Smooth muscle cell (in vitro differentiated cells): ENCODE measurements around the gene POLR1H. TPM values are rescaled to one million over a fixed set of nuclear protein-coding genes. Genes with fewer than 3 reads are reported as not detected.
A peak's percentile ranks its signal among the peaks of the same experiment; 100 is the strongest.

Source experiments
- DNase-seq: peaks from one replicate; lab custom pipeline; 2025; ENCODE audit not compliant: unreplicated experiment; lab: John Stamatoyannopoulos, UW
- H2AFZ ChIP-seq: fragments of 200-600 bp; sonication (generic); 2 replicates; pipeline ENCODE4 v1.6.0; 2016; ENCODE audit warnings: antibody characterized with exemption, low read depth, mild to moderate bottlenecking
- H3F3A ChIP-seq: fragments of 200-600 bp; sonication (generic); 2 replicates; pipeline ENCODE4 v1.6.0; 2017; ENCODE audit warnings: antibody characterized with exemption, low read depth
- H3K27ac ChIP-seq: fragments of 200-600 bp; sonication (generic); 2 replicates; pipeline ENCODE4 v1.5.1; 2016; ENCODE audit warnings: low read depth, mild to moderate bottlenecking
- H3K27me3 ChIP-seq: fragments of 200-600 bp; sonication (generic); 2 replicates; pipeline ENCODE4 v1.6.1; 2016; ENCODE audit warnings: low read depth, mild to moderate bottlenecking
- H3K36me3 ChIP-seq: fragments of 200-600 bp; sonication (generic); 2 replicates; pipeline ENCODE4 v1.5.1; 2016; ENCODE audit warnings: low read depth
- H3K4me1 ChIP-seq: fragments of 200-600 bp; sonication (generic); 2 replicates; pipeline ENCODE4 v1.5.1; 2016; ENCODE audit warnings: low read depth
- H3K4me2 ChIP-seq: fragments of 200-600 bp; sonication (generic); 2 replicates; pipeline ENCODE4 v1.6.0; 2016; ENCODE audit warnings: mild to moderate bottlenecking
- H3K4me3 ChIP-seq: fragments of 200-600 bp; sonication (generic); 2 replicates; pipeline ENCODE4 v1.5.1; 2016; ENCODE audit warnings: mild to moderate bottlenecking
- H3K79me2 ChIP-seq: fragments of 200-600 bp; sonication (generic); 2 replicates; pipeline ENCODE4 v1.6.0; 2016; ENCODE audit warnings: low read depth, mild to moderate bottlenecking
- H3K9ac ChIP-seq: fragments of 200-600 bp; sonication (generic); 2 replicates; pipeline ENCODE4 v1.6.0; 2016; ENCODE audit warnings: low read depth
- H3K9me3 ChIP-seq: fragments of 200-600 bp; sonication (generic); replicated peaks from 2 replicates; pipeline ENCODE4 v1.5.1; 2016; ENCODE audit warnings: low read depth
- H4K20me1 ChIP-seq: fragments of 200-600 bp; sonication (generic); 2 replicates; pipeline ENCODE4 v1.6.0; 2016; ENCODE audit warnings: low read depth
- CTCF ChIP-seq: fragments of 200-600 bp; sonication (generic); IDR thresholded peaks from 2 replicates; pipeline ENCODE4 v1.5.1; 2017; ENCODE audit warnings: borderline replicate concordance, mild to moderate bottlenecking, antibody characterized with exemption; ENCODE audit not compliant: insufficient read depth, poor library complexity, severe bottlenecking
- WGBS: methylation state at CpG from one replicate; pipeline ENCODE4 v1.1.7; 2016; ENCODE audit warnings: low lambda C conversion rate; 5-methylcytosine and 5-hydroxymethylcytosine counted together
- polyA plus RNA-seq: library from polyadenylated mRNA; unstranded; fragments of >200 nt; fragmentation: Nextera tagmentation; extraction: Ambion mirVana; gene quantifications from 2 replicates; pipeline ENCODE4 v1.2.1, GENCODE V29; 2016
- total RNA-seq: library from RNA; depleted of rRNA; stranded (reverse); fragments of >200 nt; gene quantifications from 2 replicates; pipeline ENCODE4 v1.2.3, GENCODE V29; 2014

Gene POLR1H
- total and polyA plus RNA-seq, 2 experiments from 2014 or later, result 21.0 to 35.1 TPM

GRCh38 chr6:30037182-30037788, 23.8 kb upstream of the POLR1H start:
- Histone ChIP-seq H3F3A (no peaks in the 10 kb centered on the region), H3K27me3 (no peaks in the 10 kb centered on the region), H3K27ac (no peak overlapping the region), H4K20me1 (no peaks in the 10 kb centered on the region), H3K4me1 (no peaks in the 10 kb centered on the region), H2AFZ (no peak overlapping the region), H3K4me3 (no peak overlapping the region), H3K36me3 (no peaks in the 10 kb centered on the region), H3K9ac (no peak overlapping the region), H3K79me2 (no peaks in the 10 kb centered on the region), H3K9me3 (no peaks in the 10 kb centered on the region), H3K4me2 (no peak overlapping the region)
- no peak for DNase-seq
- peak; percentile 40 for TF ChIP-seq CTCF
- WGBS, result 60% methylated on average over 4 of the region's 4 CpGs

- Histone ChIP-seq H3K27ac (no peak overlapping the region), H3K9ac (no peak overlapping the region), H3K79me2 (no peaks in the 10 kb centered on the region), H3K4me3 (no peak overlapping the region), H3K36me3 (no peaks in the 10 kb centered on the region), H3K4me2 (no peak overlapping the region), H2AFZ (no peak overlapping the region), H3F3A (peaks cover 3% of the 10 kb centered on the region), H3K4me1 (no peaks in the 10 kb centered on the region), H3K27me3 (no peaks in the 10 kb centered on the region), H3K9me3 (no peaks in the 10 kb centered on the region), H4K20me1 (no peaks in the 10 kb centered on the region)
- no peak for TF ChIP-seq CTCF
- DNase-seq, result no peak
- 80% methylated on average over 6 of the region's 6 CpGs for WGBS
Measured at GRCh38 chr6:30041221-30041620, 19.8 kb upstream of the POLR1H start.

GRCh38 chr6:30041821-30042220, 19.2 kb upstream of the POLR1H start:
- Histone ChIP-seq H3K27ac (no peak overlapping the region), H4K20me1 (no peaks in the 10 kb centered on the region), H3F3A (peaks cover 3% of the 10 kb centered on the region), H3K9me3 (no peaks in the 10 kb centered on the region), H3K36me3 (no peaks in the 10 kb centered on the region), H3K4me2 (no peak overlapping the region), H3K4me3 (no peak overlapping the region), H3K4me1 (no peaks in the 10 kb centered on the region), H3K79me2 (no peaks in the 10 kb centered on the region), H3K9ac (no peak overlapping the region), H3K27me3 (no peaks in the 10 kb centered on the region), H2AFZ (no peak overlapping the region)
- no peak for DNase-seq
- no peak for TF ChIP-seq CTCF
- 61% methylated on average over 4 of the region's 4 CpGs for WGBS

- no peak for TF ChIP-seq CTCF
- Histone ChIP-seq H3K9me3 (no peaks in the 10 kb centered on the region), H4K20me1 (no peaks in the 10 kb centered on the region), H3K36me3 (no peaks in the 10 kb centered on the region), H3K27ac (no peak overlapping the region), H3K4me2 (no peak overlapping the region), H2AFZ (no peak overlapping the region), H3K27me3 (no peaks in the 10 kb centered on the region), H3K4me1 (no peaks in the 10 kb centered on the region), H3K79me2 (no peaks in the 10 kb centered on the region), H3K9ac (no peak overlapping the region), H3K4me3 (no peak overlapping the region), H3F3A (peaks cover 3% of the 10 kb centered on the region)
- WGBS, result 96% methylated on average over 1 of the region's 1 CpG
- no peak for DNase-seq
Measured at GRCh38 chr6:30042476-30042875, 18.6 kb upstream of the POLR1H start.
